Activated T-cell treated with anti-CD3 and anti-CD28 coated beads, Interleukin-2, amount 50 U/mL, for 72 hours (primary cell): ENCODE measurements around the gene SLC15A4. TPM values are rescaled to one million over a fixed set of nuclear protein-coding genes. Genes with fewer than 3 reads are reported as not detected.

ENCODE experiments used
- ATAC-seq, 2 donors: fragments of 150-1000 bp; cut with Tn5 transposase; replicated peaks in 1 of 2; 2 replicates each; pipeline ENCODE4 v1.10.0; 2021; ENCODE audit warnings: moderate library complexity in 2 of 2, mild to moderate bottlenecking in 1 of 2
- DNase-seq, 2 donors: peaks; one replicate each; pipeline ENCODE4 v3.0.0; 2021 to 2022; ENCODE audit warnings: mixed read lengths in 1 of 2
- H3K27ac Mint-ChIP-seq: one replicate; pipeline ENCODE4 v1.8.0; 2022; ENCODE audit warnings: mild to moderate bottlenecking, moderate library complexity, mixed read lengths
- H3K27me3 Mint-ChIP-seq: one replicate; pipeline ENCODE4 v1.8.0; 2022; ENCODE audit warnings: low read depth, mixed read lengths
- H3K36me3 Mint-ChIP-seq, 2 donors: one replicate each; pipeline ENCODE4 v1.8.0; 2022; ENCODE audit warnings: mixed read lengths in 2 of 2, mild to moderate bottlenecking in 1 of 2; ENCODE audit not compliant: insufficient read depth in 2 of 2
- H3K4me1 Mint-ChIP-seq: one replicate; pipeline ENCODE4 v1.8.0; 2022; ENCODE audit warnings: low read depth, mixed read lengths
- H3K4me3 Mint-ChIP-seq, 2 donors: one replicate each; pipeline ENCODE4 v1.8.0; 2022; ENCODE audit warnings: mild to moderate bottlenecking in 2 of 2, mixed read lengths in 2 of 2, moderate library complexity in 2 of 2
- H3K9me3 Mint-ChIP-seq, 2 donors: one replicate each; pipeline ENCODE4 v1.8.0; 2022; ENCODE audit warnings: mixed read lengths in 2 of 2
- total RNA-seq, 2 donors: library from RNA; stranded (reverse); gene quantifications; one replicate each; pipeline ENCODE4 v1.2.3, GENCODE V29; 2022

SLC15A4 gene
- total RNA-seq, result 10 to 100 TPM; 19.4 to 19.8 TPM

DNA sequence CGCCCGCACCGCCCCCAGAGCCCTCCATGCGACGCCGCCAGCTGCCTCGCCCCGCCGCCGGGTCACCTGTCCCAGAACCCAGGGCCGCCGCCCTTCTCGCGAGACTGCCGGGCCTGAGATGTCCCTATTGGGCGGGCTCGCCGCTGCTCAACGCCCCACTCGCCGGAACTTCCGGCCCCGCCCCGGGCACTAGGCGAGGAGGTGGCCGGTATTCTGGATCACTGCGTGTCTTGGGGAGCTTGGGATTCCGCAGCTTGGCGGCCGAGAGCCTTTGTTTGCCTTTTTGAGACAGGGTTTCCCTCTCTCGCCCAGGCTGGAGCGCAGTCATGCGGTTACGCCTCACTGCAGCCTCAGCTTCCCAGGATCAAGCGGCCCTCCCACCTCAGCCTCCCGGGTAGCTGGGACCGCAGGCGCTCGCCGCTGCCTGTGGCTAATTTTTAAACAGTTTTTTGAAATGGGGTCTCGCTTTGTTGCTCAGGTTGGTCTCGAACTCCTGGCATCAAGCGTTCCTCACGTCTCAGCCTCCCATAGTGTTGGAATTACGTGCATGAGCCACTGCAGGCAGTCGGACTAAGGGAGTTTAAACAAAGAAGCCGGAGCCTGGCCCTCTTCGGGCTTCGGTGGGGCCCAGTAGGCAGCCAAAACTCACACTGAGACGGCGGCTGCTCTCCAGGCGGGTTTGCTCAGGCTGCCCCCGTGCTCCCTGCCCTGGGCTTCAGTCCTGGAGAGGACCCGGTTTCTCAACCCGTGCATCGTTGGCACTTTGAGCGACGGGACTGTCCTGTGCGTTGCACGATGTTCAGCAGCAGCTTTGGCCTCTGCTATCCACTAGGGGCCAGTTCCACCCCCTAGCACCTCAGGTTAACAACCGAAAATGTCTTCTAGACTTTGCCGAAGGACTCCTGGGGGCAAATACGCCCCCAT lies at the start of gene SLC15A4:
TSS of gene SLC15A4 (minus strand) at position 43 of the 924 bp plus-strand sequence. CDS start at position 28, 15 bp downstream.
- peak; percentile 96 to 97 for ATAC-seq
- Mint-ChIP-seq H3K27me3 (peaks cover 5% of the 10 kb centered on the region), H3K27ac (peak within 1 kb of the TSS; percentile 68), H3K9me3 (peaks cover 0 to 1% of the 10 kb centered on the region in 2 donors), H3K4me1 (peaks cover 32% of the 10 kb centered on the region), H3K36me3 (peaks cover 5% of the 10 kb centered on the region in 2 donors), H3K4me3 (peak within 1 kb of the TSS; percentile 84 to 87)
- DNase-seq, result peak; percentile 97

DNA sequence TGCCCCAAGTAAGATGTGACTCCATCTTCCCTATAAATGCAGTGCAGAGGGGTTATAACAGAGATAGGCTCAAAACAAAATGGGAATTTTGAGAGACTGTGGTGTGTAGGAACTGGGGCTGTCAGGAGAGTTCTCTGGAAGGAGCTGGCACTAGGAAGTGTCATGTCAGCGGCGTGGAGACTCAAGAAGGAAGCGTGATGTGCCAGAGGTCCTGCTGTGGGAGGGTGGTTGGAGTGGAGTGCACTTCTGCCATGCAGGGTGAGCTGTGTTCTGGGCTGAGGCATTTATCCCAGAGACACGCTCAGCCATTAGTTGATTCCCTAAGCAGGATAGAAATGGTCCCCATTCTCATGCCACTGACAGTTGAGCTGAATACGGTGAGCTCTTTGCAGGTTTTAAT lies 48.5 kb upstream of the SLC15A4 start:
- H3K36me3 Mint-ChIP-seq, result peaks cover 2 to 3% of the 10 kb centered on the region in 2 donors
- no peak for ATAC-seq
- no peak for DNase-seq
- no peaks in the 10 kb centered on the region for H3K27me3 Mint-ChIP-seq
- H3K9me3 Mint-ChIP-seq, result peaks cover 9% of the 10 kb centered on the region in 2 donors
- H3K4me1 Mint-ChIP-seq, result no peaks in the 10 kb centered on the region
- H3K4me3 Mint-ChIP-seq, result no peak overlapping the region
- H3K27ac Mint-ChIP-seq, result no peak overlapping the region

DNA sequence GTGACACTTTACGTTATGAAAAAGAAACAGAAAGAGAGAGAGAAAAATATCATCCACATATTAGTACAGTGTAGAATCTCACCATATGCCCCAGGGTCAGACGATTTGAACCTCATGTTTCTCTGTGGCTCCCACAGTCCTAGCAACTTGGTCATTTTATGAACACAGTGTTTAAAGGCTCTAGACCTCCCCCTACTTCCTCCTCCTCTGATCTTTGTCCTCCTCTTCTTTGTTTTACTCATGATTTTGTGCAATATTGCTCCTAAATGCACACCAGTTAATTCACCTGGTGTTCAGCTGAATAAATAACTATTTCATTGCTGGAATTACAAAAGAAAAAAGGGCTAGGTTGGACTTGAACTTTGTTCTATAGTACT lies 47.7 kb upstream of the SLC15A4 start:
- Mint-ChIP-seq H3K36me3 (peaks cover 2% of the 10 kb centered on the region in 2 donors), H3K9me3 (peaks cover 7 to 9% of the 10 kb centered on the region in 2 donors), H3K27me3 (no peaks in the 10 kb centered on the region), H3K27ac (peak overlapping the region; percentile 17), H3K4me1 (no peaks in the 10 kb centered on the region), H3K4me3 (no peak overlapping the region)
- ATAC-seq (no peak), DNase-seq (no peak)

DNA sequence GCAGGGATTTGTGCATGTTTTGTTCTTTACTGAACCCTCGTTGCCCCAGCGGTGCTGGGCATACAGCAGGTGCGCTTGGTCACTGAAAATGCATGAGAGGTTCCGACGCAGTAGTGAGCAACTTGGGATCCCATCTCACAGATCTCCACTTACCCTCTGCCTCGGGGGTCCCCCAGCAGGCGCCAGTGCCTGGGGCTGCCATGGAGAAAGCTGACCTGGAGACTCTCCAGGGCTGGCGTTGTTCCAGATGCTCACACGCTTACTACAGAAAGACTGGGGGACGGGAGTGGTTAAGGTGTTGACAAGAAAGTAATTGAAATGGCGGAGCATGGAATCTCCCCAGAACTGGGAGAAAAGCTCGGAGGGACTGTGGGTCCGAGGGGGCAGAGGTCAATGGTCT lies 43.7 kb upstream of the SLC15A4 start:
- DNase-seq (no peak), ATAC-seq (no peak)
- H3K27me3 Mint-ChIP-seq, result no peaks in the 10 kb centered on the region
- peaks cover 0 to 1% of the 10 kb centered on the region in 2 donors for H3K9me3 Mint-ChIP-seq
- no peak overlapping the region for H3K27ac Mint-ChIP-seq
- no peaks in the 10 kb centered on the region for H3K36me3 Mint-ChIP-seq
- no peak overlapping the region for H3K4me3 Mint-ChIP-seq
- no peaks in the 10 kb centered on the region for H3K4me1 Mint-ChIP-seq

DNA sequence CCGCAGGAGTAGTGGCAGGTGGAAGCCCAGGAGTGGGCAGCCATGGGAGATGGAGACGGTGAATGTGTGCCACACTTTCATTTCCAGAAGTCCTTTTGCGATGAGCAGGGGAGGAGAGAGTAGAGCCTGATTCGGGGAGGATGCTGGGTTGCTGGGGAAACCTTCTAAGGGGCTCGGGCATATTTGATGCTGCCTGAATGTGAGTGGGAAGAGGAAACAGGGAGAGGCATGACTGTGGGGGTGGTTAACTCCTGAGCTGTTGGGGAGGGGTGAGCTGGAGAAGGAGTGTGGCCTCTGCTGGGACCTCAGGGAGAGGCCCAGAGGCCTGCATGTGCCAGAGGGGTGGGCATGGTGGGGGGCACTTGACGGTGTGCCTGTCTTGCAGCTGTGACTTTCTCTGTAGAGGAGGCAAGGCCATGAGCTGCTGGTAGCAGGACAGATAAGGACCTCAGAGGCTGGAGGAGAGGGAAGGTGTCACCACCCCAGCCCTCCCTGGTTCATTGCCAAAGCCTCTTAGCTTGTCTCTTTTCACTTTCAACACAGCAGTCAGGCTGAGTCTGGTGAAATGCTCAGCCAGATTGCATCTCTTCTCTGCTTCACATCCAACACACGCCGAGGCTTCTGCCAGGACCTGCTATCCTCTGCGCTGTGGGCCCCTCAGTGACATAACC lies 40.9 kb upstream of the SLC15A4 start:
- DNase-seq (no peak), ATAC-seq (no peak)
- H3K36me3 Mint-ChIP-seq, result no peaks in the 10 kb centered on the region
- peak overlapping the region in 1 of 2 donors; percentile 34 for H3K4me3 Mint-ChIP-seq
- no peak overlapping the region for H3K27ac Mint-ChIP-seq
- no peaks in the 10 kb centered on the region for H3K9me3 Mint-ChIP-seq
- no peaks in the 10 kb centered on the region for H3K4me1 Mint-ChIP-seq
- no peaks in the 10 kb centered on the region for H3K27me3 Mint-ChIP-seq

DNA sequence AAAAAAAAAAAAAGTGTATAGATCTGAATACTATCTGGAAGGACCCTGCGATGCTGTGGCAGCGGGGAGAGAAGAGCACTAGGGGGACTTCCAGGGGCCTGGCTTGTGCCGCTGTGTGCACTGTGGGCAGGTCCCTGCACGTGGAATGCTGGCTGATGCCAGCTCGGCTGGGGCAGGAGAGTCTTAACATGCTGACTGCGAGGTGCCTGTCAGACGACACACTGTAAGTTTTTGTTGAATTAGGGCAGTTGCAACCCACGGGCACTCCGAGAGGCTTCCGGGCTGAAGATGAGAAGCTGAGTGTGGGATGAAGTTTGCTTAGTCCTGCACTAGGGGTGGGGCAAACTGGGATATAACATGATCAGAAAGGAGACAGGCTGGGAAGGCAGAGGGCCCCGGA lies 40.2 kb upstream of the SLC15A4 start:
- no peak overlapping the region for H3K4me3 Mint-ChIP-seq
- no peaks in the 10 kb centered on the region for H3K36me3 Mint-ChIP-seq

DNA sequence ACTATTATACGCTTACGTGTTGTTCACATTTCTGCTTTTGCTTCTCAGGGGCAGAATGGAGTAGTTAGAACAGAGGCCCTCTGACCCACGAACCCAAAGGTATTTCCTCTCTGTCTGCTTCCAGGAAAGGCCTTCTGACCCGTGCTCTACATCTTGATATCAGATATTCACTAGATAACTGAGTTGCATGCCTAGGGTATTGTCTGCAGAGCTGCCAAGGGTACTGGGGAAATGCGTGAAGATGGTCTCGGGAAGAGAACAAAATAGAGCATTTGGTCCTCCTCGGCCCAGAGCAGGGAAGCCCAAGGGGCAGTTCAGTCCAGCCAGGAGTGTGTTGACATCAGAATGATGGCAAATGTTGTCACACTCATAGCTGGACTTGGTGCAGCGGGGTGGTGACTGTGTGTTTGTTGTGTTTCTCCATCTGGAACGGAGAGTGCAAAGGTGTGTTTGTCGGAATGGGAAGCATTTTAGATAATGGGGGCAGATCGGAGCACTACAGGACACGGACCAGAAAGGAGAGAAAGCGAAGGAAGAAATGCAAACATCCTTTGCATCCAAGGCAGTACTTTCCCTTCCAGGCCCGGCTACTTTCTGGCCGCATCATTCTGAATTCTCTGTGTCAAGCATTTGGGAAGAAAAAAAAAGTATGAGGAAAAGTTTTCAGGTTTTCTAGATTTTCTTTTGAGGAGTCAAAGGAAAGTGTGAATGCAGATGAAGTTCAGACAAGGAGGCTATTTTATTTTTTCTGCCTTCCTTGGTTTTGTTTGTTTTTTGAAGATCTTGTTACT lies 37.7 kb upstream of the SLC15A4 start:
- H3K27ac Mint-ChIP-seq, result no peak overlapping the region

More for the DNA sequence above, 40.2 kb upstream of the SLC15A4 start:
- Mint-ChIP-seq H3K27me3 (no peaks in the 10 kb centered on the region), H3K4me1 (no peaks in the 10 kb centered on the region), H3K27ac (no peak overlapping the region), H3K9me3 (no peaks in the 10 kb centered on the region)
- ATAC-seq, result no peak
- no peak for DNase-seq

DNA sequence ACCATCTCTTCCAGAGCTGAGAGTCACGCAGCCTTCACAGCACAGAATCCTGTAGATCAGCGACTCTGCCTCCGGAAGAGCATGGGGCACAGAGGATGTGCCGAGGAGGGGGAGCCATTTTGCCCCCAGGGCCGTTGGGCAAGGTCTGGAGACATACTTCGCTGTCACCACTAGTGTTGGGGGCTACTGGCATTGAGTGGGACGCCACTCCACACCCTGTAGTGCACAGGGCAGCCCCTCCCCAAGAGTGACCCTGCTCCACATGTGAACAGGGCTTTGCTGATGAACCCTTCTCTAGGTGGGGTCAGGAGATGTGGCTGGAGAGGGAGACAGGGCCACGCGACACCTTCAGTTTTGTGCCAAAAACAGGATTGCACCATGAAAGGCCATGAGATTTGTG lies 35.6 kb upstream of the SLC15A4 start:
- Mint-ChIP-seq H3K4me3 (no peak overlapping the region), H3K36me3 (no peaks in the 10 kb centered on the region), H3K4me1 (no peaks in the 10 kb centered on the region), H3K27ac (no peak overlapping the region), H3K9me3 (no peaks in the 10 kb centered on the region), H3K27me3 (peaks cover 4% of the 10 kb centered on the region)
- DNase-seq, result no peak
- ATAC-seq, result no peak

More for the DNA sequence above, 37.7 kb upstream of the SLC15A4 start:
- Mint-ChIP-seq H3K4me1 (no peaks in the 10 kb centered on the region), H3K4me3 (no peak overlapping the region), H3K36me3 (no peaks in the 10 kb centered on the region), H3K27me3 (no peaks in the 10 kb centered on the region), H3K9me3 (no peaks in the 10 kb centered on the region)
- ATAC-seq (no peak), DNase-seq (no peak)

DNA sequence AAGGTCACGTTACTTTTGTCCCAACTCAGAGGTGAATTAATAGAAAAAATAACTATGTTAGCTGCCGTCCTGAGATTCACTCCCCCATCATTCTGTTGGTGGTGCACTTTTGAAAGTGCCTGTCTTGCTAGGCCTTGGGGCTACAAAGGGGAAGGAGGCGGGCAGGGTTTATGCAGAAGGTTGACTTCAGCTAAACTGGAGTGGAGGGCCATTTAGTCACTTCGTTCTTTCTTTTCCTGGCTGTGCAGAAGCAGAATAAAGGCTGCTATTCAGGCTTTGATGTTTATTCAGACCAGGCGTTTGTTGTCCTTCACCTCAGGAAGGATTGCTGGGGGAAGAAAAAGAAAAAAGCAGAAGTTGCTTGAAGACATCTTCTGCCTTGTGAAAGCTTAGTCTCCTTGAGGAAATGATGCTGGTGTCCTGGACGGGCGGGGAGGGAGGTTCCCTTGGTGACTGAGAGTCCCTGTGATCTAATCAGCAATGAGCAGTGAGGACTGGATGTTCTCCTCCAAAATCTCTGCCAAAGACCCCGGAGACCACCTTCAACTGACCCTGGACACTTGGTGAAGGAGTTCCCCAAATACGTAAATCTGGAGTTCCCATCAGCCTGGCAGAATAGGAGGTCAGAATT lies 33.5 kb upstream of the SLC15A4 start:
- no peaks in the 10 kb centered on the region for H3K9me3 Mint-ChIP-seq
- no peak for DNase-seq

DNA sequence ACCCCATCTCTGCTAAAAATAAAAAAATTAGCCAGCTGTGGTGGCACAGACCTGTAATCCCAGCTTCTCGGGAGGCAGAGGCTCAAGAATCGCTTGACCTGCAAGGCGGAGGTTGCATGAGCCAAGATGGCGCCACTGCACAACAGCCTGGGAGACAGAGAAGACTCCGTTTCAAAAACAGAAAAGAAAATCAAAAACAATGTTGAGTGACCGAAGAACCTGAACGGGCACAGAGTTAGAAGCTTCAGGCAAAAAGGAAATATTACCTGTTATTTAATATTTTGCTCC lies 33.0 kb upstream of the SLC15A4 start:
- H3K4me1 Mint-ChIP-seq, result no peaks in the 10 kb centered on the region
- no peak overlapping the region for H3K27ac Mint-ChIP-seq
- H3K9me3 Mint-ChIP-seq, result no peaks in the 10 kb centered on the region
- H3K4me3 Mint-ChIP-seq, result no peak overlapping the region
- ATAC-seq (no peak), DNase-seq (no peak)
- peaks cover 20% of the 10 kb centered on the region for H3K27me3 Mint-ChIP-seq
- H3K36me3 Mint-ChIP-seq, result no peaks in the 10 kb centered on the region

More for the DNA sequence above, 33.5 kb upstream of the SLC15A4 start:
- Mint-ChIP-seq H3K36me3 (no peaks in the 10 kb centered on the region), H3K27ac (no peak overlapping the region), H3K4me1 (no peaks in the 10 kb centered on the region), H3K4me3 (no peak overlapping the region), H3K27me3 (peaks cover 15% of the 10 kb centered on the region)
- no peak for ATAC-seq

DNA sequence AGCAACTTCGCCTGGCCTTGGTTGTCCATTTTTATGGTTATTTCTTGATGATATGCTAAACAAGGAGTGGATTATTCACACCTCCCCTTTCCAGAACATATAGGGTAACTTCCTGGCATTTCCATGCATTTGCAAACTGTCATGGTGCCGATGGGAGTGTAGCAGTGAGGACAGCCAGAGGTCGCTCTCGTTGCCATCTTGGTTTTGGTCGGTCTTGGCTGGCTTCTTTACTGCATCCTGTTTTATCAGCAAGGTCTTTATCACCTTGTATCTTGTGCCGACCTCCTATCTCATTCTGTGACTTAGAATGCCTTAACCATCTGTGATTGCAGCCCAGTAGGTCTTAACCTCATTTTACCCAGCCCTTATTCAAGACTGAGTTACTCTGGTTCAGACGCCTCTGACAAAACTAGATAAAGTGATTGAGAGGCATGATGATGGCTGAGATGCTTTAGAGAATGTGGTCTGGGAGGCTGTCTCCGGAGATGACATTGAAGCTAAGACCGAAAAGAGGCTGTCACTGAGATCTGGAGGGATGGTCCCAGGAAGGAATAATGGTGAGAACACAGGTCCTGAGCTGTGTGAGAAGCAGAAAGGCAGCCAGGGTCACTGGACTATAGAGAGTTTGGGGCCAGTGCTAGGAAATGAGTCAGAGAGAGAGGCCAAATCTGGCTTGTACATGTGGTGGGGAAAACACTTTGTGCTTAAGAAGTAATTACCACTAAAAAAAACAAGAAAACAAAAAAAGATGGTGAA lies 32.5 kb upstream of the SLC15A4 start:
- Mint-ChIP-seq H3K27me3 (peaks cover 21% of the 10 kb centered on the region), H3K4me3 (no peak overlapping the region), H3K36me3 (no peaks in the 10 kb centered on the region), H3K4me1 (no peaks in the 10 kb centered on the region), H3K27ac (no peak overlapping the region), H3K9me3 (no peaks in the 10 kb centered on the region)
- no peak for DNase-seq
- ATAC-seq, result no peak

DNA sequence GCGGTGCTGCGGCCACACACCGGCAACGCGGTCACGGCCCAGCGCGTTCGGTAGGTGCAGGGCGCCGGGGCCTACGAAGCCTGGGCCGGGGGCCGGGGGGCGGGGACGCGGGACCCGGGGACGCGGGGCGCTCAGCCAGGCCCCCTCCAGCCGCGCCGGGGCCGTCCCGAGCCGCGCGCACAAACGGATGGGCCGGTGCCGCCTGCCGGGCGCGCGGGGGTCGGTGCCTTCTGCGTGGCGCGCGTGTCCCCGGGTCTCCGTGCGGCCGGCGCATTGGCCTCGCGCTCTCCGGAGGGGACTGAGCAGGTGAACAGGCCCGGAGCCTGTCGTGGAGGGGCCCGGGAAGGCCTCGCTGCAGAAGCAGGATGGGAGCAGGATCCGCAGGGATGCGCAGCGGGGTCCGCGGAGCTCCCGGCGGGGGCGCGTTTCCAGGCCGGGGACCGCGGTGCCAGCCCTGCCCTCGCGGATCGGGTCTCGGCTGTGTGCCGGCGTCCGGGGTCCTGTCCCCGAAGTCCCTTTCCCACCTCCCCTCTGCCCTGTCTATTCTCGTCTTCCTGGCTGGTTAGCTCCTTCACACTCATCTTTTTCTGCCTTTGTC lies 29.9 kb upstream of the SLC15A4 start:
- no peak for DNase-seq
- Mint-ChIP-seq H3K36me3 (no peaks in the 10 kb centered on the region), H3K4me3 (peak overlapping the region in 1 of 2 donors; percentile 54), H3K27me3 (peaks cover 31% of the 10 kb centered on the region), H3K27ac (no peak overlapping the region), H3K9me3 (no peaks in the 10 kb centered on the region), H3K4me1 (no peaks in the 10 kb centered on the region)
- no peak for ATAC-seq
